Glomerular visceral epithelial cell (primary cell): ENCODE results near the gene SLC35A5.

Experiments used
- DNase-seq: peaks from one replicate; pipeline ENCODE4 v3.0.0-alpha.2; 2016; ENCODE audit errors: extremely low spot score

The SLC35A5 gene

GRCh38 chr3:112572701-112573100 lies 10.9 kb downstream of the SLC35A5 start:
- no peak for DNase-seq

DNA sequence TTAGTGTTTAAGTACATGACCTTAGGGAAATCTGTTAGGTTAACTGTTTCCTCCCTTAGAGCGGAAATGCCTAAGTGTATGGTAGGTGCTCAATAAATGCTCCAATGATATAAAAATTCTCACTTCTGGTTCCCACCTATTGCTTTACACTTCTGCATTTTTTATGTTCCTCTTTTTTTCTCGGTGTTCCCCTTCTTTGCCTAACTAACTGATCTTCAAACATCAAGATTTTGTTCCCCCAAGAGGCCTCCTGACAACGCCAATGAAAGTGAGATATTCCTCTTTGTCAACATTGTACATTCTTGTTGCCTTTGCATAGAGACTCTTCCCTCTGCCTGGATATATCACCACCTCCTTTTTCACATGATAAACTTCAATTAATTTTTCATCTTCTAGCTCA lies 17.4 kb downstream of the SLC35A5 start:
- DNase-seq: no peak

DNA sequence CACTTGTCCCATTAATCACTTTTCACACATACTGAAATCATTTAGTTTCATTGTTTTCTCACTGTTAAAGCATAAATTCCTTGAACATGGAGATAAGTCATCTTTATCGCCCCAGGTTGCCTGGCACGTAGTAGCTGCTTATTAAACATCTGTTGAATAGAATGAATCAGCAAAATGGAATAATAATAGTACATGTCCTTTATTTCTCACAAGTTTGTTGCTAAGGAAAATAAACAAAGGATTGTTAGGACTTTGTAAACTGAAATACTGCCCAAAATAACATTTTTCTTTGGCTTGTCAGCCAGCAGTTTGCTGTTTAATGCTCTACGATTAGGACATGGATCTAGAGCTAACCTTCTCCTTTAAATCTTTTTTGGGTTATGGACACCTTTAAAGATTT lies 17.9 kb downstream of the SLC35A5 start:
- DNase-seq: no peak

- peak; percentile 58 for DNase-seq
Measured at GRCh38 chr3:112582244-112582874, 20.5 kb downstream of the SLC35A5 start.

GRCh38 chr3:112583105-112583504 lies 21.3 kb downstream of the SLC35A5 start:
- no peak for DNase-seq

DNA sequence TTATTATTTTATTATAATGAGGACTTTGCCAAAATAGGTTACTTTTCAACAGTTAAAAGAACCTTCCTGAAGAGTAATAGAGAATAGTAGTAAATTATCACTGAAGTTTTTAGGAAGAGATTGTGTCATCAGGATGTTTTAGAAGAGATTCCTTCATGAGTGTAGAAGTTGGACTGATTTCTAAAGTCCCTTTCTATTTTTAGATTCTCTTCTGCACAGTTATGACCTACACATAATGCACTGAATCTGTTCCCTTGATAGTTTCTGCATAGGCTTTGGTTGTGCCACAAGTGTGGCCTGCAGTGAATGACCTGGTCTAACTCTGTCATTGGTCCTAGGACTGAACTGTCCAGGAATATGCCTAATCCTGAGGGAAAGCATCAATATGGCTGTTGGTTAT lies 23.9 kb downstream of the SLC35A5 start:
- no peak for DNase-seq

DNA sequence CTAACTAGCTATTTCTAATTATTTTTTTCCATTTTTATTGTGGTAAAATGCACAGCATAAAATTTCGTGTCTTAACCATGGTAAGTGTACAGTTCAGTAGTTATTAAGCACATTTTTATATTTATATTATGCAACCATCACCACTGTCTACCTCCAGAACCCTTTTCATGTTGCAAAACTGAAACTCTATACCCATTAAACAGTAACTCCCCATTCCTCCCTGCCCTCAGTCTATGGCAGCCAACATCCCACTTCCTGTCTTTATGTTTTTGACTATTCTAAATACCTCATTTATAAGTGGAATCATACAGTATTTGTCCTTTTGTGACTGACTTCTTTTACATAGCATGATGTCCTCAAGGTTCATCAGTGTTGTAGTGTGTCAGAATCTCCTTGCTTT lies 25.5 kb downstream of the SLC35A5 start:
- DNase-seq: no peak

- DNase-seq: no peak
Measured at GRCh38 chr3:112593258-112593657, 31.4 kb downstream of the SLC35A5 start.

DNA sequence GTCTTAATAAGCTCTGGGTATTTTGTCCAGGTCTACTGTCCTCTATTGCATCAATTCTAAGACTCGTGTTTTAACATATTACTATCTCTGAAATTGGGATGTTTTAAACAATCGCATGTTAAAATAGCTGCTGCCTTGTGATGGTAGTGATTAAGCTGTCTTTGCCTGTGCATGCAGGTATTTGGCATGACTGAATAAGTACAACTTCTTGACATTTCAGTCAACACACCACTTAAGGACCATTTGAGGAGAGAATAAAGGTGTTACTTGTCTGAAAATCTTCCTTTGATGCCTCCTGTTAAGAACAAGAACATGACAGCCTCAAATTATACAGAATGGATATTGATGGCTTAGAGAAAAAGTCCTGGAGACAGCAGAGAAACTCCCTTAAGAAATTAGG lies 33.0 kb downstream of the SLC35A5 start:
- DNase-seq: no peak

DNA sequence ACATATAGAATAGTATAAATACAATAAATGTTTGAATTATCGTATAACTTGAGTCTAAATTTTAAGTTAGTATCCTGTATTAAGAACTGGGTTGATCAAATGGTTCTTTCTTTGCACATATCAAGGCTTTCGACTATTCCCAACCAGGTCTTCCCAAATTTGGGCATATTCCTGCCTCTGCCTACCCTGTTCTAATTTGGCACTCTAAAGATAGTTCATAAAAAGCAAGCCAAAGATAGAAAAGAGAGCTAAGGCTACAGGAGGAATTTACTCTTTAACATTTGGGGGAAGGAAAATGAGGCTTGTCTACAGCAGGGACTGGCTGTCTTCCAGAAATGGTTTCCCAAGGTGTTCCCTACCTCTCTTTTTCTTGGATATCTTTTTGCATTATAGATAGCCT lies 36.1 kb downstream of the SLC35A5 start:
- no peak for DNase-seq

DNA sequence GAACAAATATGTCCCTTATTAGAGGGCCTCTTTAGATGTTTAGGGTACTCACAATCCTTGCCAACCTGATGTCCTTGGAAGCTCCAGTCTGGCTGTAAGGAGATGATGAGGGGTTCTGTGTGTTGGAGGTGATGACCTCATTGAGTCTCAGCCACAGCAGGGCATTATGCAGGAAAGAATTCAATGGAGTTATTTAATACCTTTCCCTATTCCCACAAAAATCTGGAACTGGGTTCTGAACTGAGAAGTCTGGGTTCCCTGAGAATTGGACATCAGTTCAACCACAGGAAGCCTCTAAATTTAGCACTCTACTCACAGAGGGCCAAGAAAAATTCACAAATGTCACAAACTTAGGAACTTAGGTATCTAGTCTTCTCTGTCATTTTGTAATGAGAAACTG lies 36.9 kb downstream of the SLC35A5 start:
- DNase-seq: no peak

DNA sequence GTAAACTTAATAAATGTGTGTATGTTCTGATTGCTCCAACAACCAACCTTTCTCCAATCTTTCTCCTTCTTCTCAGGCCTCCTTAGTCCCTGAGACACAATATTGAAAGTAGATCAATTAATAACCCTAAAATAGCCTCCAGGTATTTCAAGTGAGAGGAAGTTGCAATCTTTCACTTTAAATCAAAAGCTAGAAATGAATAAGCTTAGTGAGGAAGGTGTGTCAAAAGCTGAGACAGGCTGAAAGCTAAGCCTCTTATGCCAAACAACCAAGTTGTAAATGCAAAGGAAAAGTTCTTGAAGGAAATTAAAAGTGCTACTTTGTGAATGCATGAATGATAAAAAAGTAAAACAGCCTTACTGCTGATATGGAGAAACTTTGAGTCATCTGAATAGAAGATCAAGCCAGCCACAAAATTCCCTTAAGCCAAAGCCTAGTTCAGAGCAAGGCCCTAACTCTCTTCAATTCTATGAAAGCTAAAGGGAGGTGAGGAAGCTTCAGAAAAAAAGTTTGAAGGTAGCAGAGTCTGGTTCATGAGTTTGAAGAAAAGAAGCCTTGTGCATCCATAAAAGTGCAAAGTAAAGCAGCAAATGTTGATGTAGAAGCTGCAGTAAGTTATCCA lies 40.5 kb downstream of the SLC35A5 start:
- no peak for DNase-seq

DNA sequence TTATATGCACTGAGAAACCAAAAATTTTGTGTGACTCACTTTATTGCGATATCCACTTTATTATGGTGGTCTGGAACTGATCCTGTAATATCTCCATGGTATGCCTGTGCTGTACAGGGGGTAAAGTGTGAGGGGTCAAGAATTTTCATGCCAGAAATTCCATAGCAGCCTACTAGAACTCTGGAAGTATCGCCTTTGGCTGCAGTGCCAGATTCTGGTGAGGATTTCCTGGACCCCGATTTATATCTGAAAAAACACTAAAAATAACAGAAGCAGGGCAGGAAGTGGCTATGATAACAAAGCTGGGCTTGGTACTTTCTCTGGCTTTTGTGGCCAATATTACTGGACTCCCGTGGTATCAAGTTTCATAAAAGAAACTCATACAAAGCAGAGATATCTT lies 42.7 kb downstream of the SLC35A5 start:
- peak; percentile 59 for DNase-seq

DNA sequence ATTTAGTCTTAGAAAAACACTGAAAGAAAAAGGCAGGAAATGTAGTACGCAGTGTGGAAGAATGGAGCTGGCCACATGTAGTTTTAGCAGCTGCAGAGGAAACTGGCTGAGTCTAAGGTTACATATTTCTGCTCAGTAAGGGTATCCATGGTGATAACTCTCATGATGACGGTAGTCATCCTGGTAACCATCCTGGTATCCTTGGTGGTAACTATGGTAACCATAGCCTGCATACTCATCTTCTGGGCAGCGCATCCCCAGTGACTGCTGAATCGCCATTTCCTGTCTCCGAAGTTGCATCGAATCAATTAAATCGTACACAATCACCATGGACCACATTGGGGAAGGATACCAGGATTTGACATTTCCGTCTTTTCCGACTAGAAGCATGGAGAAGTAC lies 43.4 kb downstream of the SLC35A5 start:
- DNase-seq: peak; percentile 60

GRCh38 chr3:112606098-112606497 lies 44.3 kb downstream of the SLC35A5 start:
- DNase-seq: no peak

DNA sequence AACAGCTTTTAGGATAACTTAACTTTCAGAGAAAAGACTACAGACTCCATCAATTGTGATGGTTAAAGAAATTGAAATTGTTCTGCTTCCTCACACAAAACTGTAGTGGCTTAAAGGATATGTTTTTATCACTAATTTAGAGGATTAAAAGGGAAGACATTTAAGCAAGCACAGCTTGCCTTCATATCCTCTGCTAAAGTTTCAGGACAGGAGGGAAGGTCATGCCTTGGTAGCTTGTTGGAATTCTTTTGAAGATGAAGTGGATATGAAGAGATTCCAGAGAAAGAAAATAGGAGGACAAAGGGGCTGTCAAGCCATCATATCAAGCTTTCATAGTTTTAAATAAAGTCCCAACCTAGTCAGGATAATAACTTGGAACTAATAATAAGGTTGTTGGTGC lies 46.0 kb downstream of the SLC35A5 start:
- DNase-seq: no peak

DNA sequence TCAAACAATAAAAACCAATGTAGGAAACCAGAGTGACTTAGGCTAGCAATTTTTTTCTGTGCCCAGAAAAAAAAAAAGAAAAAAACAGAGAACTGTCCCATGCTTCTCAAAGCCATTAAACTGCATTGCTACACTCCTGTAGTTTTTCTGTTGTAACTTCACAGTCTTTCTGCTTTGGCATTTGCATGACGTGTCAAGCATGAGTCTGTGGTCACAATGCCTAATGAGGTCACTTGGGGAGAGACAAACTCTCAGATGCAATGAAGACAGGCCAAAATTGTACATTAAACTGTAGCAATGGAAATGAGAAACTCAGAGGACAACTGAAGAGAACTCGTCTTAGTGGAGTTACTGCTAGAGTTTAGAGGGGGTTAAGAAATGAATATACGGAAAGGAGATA lies 48.3 kb downstream of the SLC35A5 start:
- peak; percentile 33 for DNase-seq

DNA sequence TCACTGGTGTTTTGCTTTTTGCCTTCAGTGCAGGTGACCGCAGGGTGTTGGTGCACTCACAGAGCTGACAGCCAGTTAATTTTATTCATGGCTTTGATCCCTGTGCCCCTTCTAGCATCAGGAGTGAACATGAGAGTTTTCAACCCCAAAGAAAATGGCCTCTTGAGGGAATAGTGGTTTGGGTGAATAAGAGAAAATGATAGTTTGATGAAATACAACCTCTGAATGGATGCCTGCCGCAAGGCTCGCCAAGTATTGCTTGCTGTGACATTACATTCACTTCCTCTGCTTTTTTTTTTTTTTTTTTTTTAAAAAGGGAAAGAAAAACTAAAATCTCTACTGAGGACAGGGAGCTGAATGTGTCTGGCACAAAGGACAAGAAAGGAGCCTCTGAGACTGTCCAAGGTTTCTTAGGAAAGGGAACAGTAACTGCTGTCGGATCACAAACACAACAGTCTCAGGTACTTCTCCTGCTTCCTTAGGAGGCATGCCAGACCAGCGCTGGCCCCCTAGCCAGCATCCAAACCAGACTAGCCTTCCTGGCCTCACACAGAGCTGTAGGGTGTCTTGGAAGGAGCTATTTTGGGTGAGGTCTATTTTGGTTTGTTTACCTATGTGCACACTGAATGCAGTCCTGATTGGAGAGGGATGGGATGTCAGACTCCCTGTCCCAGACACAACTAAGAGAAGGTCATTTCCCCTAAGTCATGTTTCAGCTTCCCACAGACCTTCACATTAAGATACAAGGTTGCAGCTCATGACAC lies 50.1 kb downstream of the SLC35A5 start:
- no peak for DNase-seq

- no peak for DNase-seq
Measured at GRCh38 chr3:112615989-112616731, 54.3 kb downstream of the SLC35A5 start.

DNA sequence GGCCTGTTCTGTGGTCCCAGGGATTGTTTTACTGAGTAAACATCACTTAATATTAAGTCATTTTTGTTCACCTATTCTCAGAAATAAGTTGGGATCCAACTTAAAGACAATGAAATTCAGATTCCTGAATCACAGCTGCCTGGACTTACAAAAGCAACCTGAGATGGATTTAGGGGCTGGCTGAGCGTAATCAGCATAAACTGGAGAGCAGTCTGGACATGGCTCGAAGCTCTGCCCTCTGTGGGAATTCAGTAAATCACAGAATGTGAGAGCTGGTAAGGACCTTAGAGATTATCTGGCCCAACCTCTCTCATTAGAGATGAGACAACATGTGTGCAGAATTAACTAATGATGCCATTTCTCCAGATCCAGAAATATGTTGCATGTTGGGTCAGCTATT lies 55.4 kb downstream of the SLC35A5 start:
- DNase-seq: no peak

DNA sequence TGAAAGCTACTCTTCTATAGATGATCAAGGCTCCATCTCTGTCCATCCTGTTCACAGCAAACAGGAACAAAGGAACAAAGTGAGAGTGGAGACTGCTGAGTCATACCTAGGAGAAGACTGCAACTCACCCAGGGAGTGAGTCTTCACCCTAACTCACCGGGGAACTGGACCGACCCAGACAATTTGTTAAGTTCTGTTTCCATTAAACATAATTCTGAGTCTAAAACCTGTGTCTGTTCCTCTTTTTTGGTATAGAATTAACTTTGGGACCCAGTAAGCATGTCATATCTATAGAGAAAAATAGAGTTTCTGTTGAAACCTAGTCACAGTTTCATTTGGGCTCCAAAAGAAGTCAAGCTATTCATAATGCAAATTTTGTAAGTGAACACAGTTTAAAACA lies 57.5 kb downstream of the SLC35A5 start:
- no peak for DNase-seq

- no peak for DNase-seq
Measured at GRCh38 chr3:112623213-112623612, 61.4 kb downstream of the SLC35A5 start.

GRCh38 chr3:112623717-112624116 lies 61.9 kb downstream of the SLC35A5 start:
- no peak for DNase-seq
